ENCODE measurements around the gene PEX13. TPM values are rescaled to one million over a fixed set of nuclear protein-coding genes. Genes with fewer than 3 reads are reported as not detected.

The PEX13 gene
- total RNA-seq, 1 donor from 2014 or later, result 12.8 TPM

DNA sequence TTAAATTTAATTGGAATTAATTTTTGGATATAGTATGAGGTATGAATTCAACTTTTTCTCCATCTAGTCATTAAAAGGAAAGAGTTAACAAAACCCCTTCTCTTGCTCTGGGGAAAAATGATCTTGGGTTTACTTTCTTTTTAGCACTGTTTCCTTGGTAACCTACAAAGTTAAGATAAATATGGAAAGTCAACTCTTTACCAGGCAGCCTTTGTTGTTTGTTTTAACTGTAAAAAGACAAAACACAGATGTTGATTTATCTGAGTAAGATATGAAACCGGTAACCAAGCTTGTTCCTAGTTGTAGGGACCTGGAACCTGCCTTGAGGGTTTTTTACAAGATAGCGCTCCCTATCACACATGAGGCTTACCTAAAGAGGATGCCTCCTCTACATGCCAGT is 38.0 kb downstream of the PEX13 start:
- peaks cover 12 to 14% of the 10 kb centered on the region in 2 donors for H3K36me3 ChIP-seq
- DNase-seq (ENCODE audit: low spot score in 2 of 2), result no peak
- no peaks in the 10 kb centered on the region for H3K9me3 ChIP-seq
- no peaks in the 10 kb centered on the region for H3K27me3 ChIP-seq
- H3K27ac ChIP-seq, result no peak overlapping the region
- H3K4me1 ChIP-seq, result no peaks in the 10 kb centered on the region
- TF ChIP-seq, protein P1, sequence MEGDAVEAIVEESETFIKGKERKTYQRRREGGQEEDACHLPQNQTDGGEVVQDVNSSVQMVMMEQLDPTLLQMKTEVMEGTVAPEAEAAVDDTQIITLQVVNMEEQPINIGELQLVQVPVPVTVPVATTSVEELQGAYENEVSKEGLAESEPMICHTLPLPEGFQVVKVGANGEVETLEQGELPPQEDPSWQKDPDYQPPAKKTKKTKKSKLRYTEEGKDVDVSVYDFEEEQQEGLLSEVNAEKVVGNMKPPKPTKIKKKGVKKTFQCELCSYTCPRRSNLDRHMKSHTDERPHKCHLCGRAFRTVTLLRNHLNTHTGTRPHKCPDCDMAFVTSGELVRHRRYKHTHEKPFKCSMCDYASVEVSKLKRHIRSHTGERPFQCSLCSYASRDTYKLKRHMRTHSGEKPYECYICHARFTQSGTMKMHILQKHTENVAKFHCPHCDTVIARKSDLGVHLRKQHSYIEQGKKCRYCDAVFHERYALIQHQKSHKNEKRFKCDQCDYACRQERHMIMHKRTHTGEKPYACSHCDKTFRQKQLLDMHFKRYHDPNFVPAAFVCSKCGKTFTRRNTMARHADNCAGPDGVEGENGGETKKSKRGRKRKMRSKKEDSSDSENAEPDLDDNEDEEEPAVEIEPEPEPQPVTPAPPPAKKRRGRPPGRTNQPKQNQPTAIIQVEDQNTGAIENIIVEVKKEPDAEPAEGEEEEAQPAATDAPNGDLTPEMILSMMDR (IDR thresholded peaks at IDR 0.05), result no peak
- intact Hi-C loops (cut with DNase I), result no loop called here
- no peak overlapping the region for H3K4me3 ChIP-seq

DNA sequence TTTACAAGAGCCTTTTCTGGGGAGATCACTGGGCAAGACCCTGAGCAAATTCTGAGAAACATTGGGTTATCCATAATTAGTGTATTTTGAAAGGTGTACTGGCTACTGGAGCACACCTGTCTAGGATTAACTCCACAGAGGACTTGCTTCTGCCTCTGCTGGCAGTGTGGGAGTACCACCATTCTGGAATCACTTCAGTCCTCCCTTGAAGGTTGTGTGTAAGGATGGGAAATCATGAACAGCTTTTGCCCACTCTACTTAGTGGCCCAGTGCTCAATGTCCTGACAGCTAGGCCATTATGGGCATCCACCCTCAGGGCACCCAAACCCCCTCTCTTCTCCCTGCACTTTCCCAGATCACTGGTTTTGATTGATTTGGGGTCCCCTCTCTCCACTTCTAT is 40.0 kb downstream of the PEX13 start:
- TF ChIP-seq, protein P1 (IDR thresholded peaks at IDR 0.05), result no peak
- Histone ChIP-seq H3K36me3 (peaks cover 5 to 7% of the 10 kb centered on the region in 2 donors), H3K27me3 (no peaks in the 10 kb centered on the region), H3K4me1 (no peaks in the 10 kb centered on the region), H3K9me3 (no peaks in the 10 kb centered on the region), H3K4me3 (no peak overlapping the region), H3K27ac (no peak overlapping the region)
- no peak for DNase-seq (ENCODE audit: low spot score in 2 of 2)
- intact Hi-C loops (cut with DNase I), result no loop called here

DNA sequence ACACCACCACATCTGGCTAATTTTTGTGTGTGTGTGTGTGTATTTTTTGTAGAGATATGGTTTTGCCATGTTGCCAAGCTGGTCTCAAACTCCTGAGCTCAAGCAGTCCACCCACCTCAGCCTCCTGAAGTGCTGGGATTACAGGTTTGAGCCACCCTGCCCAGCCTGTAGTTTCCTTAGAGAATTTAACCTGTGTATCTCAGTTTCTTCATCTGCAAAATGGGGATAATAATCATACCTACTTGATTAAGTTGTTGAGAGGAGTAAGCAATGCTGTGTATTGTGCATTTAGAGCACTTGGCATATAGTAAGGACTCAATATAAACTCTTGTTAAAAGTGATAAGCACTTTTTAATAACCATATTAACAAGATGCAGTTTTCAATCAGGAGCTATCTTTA is 41.9 kb downstream of the PEX13 start:
- no peak for DNase-seq (ENCODE audit: low spot score in 2 of 2)
- intact Hi-C loops (cut with DNase I), result no loop called here
- no peaks in the 10 kb centered on the region for H3K36me3 ChIP-seq
- H3K4me3 ChIP-seq, result no peak overlapping the region
- no peak overlapping the region for H3K27ac ChIP-seq
- no peaks in the 10 kb centered on the region for H3K27me3 ChIP-seq
- H3K9me3 ChIP-seq, result no peaks in the 10 kb centered on the region
- TF ChIP-seq, protein P1 (IDR thresholded peaks at IDR 0.05), result no peak
- H3K4me1 ChIP-seq, result no peaks in the 10 kb centered on the region

DNA sequence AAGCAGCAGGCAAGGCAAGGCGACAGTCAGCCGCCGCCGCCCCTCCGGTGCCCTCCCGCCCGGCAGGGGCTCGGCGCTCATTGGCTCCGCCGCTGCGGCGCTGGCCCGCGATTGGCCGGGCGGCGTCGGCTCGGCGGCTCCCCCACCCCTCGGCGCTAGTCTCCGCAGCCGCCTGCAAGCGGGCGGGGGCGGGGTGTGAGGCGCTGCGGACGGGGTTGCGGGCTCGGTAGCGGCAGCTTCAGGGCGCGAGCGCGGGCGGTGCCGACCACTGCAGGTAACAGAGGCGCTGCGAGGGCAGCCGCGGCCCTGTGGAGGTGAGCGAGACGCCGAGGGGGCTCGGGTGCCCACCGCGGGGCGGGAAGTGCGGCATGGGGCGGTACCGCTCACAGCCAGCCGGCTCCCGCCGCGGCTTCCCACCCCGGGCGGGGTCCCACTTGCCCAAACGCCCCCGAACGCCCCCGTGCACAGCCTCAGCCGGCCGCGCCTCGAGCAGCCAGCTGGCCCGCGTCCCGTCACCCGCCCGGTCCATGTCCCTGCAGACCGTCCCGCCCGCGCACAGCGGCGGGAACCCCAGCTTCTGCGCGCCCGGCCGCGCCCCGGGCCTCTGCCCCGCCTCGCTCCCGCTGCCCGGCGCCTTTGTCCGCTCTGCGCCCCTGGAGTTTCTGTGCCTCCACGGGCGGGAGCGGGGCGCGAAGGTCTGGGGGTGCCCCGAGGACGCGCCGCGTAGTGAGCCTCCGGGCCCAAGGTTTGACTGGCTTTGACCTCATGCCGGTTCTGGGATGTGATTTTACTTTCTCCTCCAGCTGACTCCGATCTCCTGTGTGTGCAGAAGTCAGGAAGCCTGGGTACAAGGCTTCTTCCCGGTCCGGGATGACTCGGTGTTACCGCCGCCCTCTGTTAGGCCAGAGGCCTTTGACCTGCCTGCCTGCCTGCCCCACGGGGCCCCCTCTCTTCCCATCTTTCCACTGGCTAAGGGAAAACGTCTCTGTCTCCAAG is 48.5 kb downstream of the PEX13 start, which contains the start of gene SANBR:
SANBR (plus strand) TSS at position 158 of the 996 bp plus-strand sequence. CDS start 4,480 bp downstream, outside the sequence.
- H3K4me3 ChIP-seq, result peak within 1 kb of the TSS; percentile 88 to 91
- H3K9me3 ChIP-seq, result no peaks in the 10 kb centered on the region
- H3K27me3 ChIP-seq, result no peaks in the 10 kb centered on the region
- intact Hi-C loops (cut with DNase I), result loop anchor here (2.0 to 10.0 kb wide), 6 partner anchors 49 to 699 kb away; partner anchors contain the start of genes PEX13, REL and USP34
- peaks cover 3 to 4% of the 10 kb centered on the region in 2 donors for H3K36me3 ChIP-seq
- H3K27ac ChIP-seq, result peak within 1 kb of the TSS; percentile 54 to 59
- no peaks in the 10 kb centered on the region for H3K4me1 ChIP-seq
- DNase-seq (ENCODE audit: low spot score in 2 of 2), result peak; percentile 24 to 88
- TF ChIP-seq, protein P1 (IDR thresholded peaks at IDR 0.05), result no peak

DNA sequence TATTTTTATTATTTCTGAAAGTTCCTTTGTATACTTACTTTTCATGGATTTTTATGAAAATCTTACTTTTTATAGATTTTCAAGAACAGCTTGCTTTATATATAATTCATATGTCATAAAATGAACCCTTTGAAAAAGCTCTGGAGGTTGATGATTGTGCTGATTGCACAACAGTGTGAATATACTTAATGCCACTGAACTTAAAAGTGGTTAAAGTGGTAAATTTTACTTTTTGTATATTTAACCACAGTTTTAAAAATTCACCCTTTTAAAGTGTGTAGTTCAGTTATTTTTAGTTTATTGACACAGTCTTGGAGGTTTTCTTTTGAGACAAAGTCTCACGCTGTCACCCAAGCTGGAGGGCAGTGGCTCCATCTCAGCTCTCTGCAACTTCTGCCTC is 56.6 kb downstream of the PEX13 start:
- TF ChIP-seq, protein P1 (IDR thresholded peaks at IDR 0.05), result no peak
- Histone ChIP-seq H3K9me3 (no peaks in the 10 kb centered on the region), H3K27ac (no peak overlapping the region), H3K36me3 (peaks cover 10 to 32% of the 10 kb centered on the region in 2 donors), H3K4me3 (no peak overlapping the region), H3K27me3 (no peaks in the 10 kb centered on the region), H3K4me1 (no peaks in the 10 kb centered on the region)
- DNase-seq (ENCODE audit: low spot score in 2 of 2), result no peak
- intact Hi-C loops (cut with DNase I), result no loop called here

Data from ascending aorta (tissue), 2 donors.